Endodermal cell (in vitro differentiated cells): Measurements from ENCODE around the gene RPP21. TPM values are rescaled to one million over a fixed set of nuclear protein-coding genes. Genes with fewer than 3 reads are reported as not detected.

Source experiments
- DNase-seq: peaks from one replicate; pipeline ENCODE4 v3.0.0-alpha.2; 2017
- H3K27ac ChIP-seq: 2 replicates; pipeline ENCODE4 v1.5.1; 2013; ENCODE audit warnings: mild to moderate bottlenecking, low read depth, low read length, moderate library complexity
- H3K27me3 ChIP-seq: 2 replicates; pipeline ENCODE4 v1.6.1; 2013; ENCODE audit warnings: mild to moderate bottlenecking, low read length, moderate library complexity; ENCODE audit not compliant: insufficient read depth, control insufficient read depth, poor library complexity, severe bottlenecking
- H3K36me3 ChIP-seq: 2 replicates; pipeline ENCODE4 v1.7.0; 2013; ENCODE audit warnings: mild to moderate bottlenecking, low read length, moderate library complexity; ENCODE audit not compliant: control insufficient read depth, insufficient read depth
- H3K4me1 ChIP-seq: one replicate; pipeline ENCODE4 v1.7.0; 2013; ENCODE audit warnings: low read length; ENCODE audit not compliant: control insufficient read depth, insufficient read depth
- H3K4me3 ChIP-seq: 2 replicates; pipeline ENCODE4 v1.5.1; 2013; ENCODE audit warnings: mild to moderate bottlenecking, low read length, moderate library complexity
- H3K9ac ChIP-seq: 2 replicates; pipeline ENCODE4 v1.6.1; 2013; ENCODE audit warnings: mild to moderate bottlenecking, low read length, moderate library complexity; ENCODE audit not compliant: poor library complexity, severe bottlenecking; ENCODE audit errors: extremely low read depth
- H3K9me3 ChIP-seq: 2 replicates; pipeline ENCODE4 v1.6.1; 2013; ENCODE audit warnings: mild to moderate bottlenecking, low read length, moderate library complexity; ENCODE audit not compliant: control insufficient read depth
- H3K27ac Mint-ChIP-seq: 2 replicates; pipeline ENCODE4 v1.8.0; 2020; ENCODE audit warnings: mixed read lengths
- H3K27me3 Mint-ChIP-seq: 2 replicates; pipeline ENCODE4 v1.8.0; 2021; ENCODE audit warnings: mild to moderate bottlenecking, mixed read lengths; ENCODE audit not compliant: insufficient read depth
- H3K36me3 Mint-ChIP-seq: 2 replicates; pipeline ENCODE4 v1.8.0; 2020; ENCODE audit warnings: low read depth, mixed read lengths
- H3K4me1 Mint-ChIP-seq: 2 replicates; pipeline ENCODE4 v1.8.0; 2020; ENCODE audit warnings: mixed read lengths
- H3K4me3 Mint-ChIP-seq: 2 replicates; pipeline ENCODE4 v1.8.0; 2020; ENCODE audit warnings: mild to moderate bottlenecking, moderate library complexity, mixed read lengths
- H3K9me3 Mint-ChIP-seq: 2 replicates; pipeline ENCODE4 v1.8.0; 2020; ENCODE audit warnings: mild to moderate bottlenecking, mixed read lengths
- WGBS, 2 experiments: methylation state at CpG; one replicate each; pipeline versions ENCODE4 v1.1.5 to v1.1.7; 2013; ENCODE audit warnings: missing lambda C conversion rate in 2 of 2, mixed read lengths in 1 of 2; ENCODE audit not compliant: insufficient coverage in 1 of 2, insufficient read length in 1 of 2; 5-methylcytosine and 5-hydroxymethylcytosine counted together
- total RNA-seq, 2 donors: library from RNA; stranded (reverse); fragmentation: NEBNext Ultra II Directional in 1 of 2; extraction: Animal tissue kit (Norgen Biotek cat#: 25700) in 1 of 2; gene quantifications; 2 replicates in 1 of 2; 3 replicates in 1 of 2; pipeline ENCODE4 v1.2.1, GENCODE V29; 2021
- TF ChIP-seq, protein P1 (sequence below): fragments of 200-600 bp; sonication (generic); conservative IDR thresholded peaks from 2 replicates; pipeline ENCODE4 v1.5.0; 2021; ENCODE audit warnings: antibody characterized with exemption, mild to moderate bottlenecking

The RPP21 gene
- total RNA-seq, 2 donors from 2014 or later: 52.2 to 59.7 TPM

DNA sequence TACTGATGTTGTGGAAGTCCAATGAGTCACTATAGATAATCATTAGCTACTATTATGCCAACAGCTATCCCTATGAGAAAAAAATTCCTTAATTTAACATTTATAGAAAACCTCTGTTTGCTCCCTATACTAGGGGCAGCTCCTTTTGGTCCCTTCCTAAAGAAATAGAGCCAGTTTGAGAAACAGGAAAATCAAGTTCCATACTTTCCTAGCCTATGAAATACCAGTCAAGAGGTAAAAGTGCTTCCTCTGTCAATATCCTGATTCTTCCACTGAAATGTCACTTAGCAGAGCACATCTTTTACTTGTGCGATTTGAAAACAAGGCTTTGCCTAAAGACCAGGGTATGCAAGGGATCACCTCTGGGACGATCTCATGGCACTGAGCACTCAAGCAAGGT, 32.7 kb upstream of the RPP21 start:
- H3K27ac Mint-ChIP-seq: no peak overlapping the region
- no peak overlapping the region for H3K27ac ChIP-seq
- no peak overlapping the region for H3K9ac ChIP-seq
- no peaks in the 10 kb centered on the region for H3K27me3 ChIP-seq
- H3K36me3 ChIP-seq: peaks cover 86% of the 10 kb centered on the region
- no peaks in the 10 kb centered on the region for H3K27me3 Mint-ChIP-seq
- peaks cover under 1% of the 10 kb centered on the region for H3K4me1 Mint-ChIP-seq
- DNase-seq: no peak
- no peak overlapping the region for H3K4me3 Mint-ChIP-seq
- TF ChIP-seq, protein P1, sequence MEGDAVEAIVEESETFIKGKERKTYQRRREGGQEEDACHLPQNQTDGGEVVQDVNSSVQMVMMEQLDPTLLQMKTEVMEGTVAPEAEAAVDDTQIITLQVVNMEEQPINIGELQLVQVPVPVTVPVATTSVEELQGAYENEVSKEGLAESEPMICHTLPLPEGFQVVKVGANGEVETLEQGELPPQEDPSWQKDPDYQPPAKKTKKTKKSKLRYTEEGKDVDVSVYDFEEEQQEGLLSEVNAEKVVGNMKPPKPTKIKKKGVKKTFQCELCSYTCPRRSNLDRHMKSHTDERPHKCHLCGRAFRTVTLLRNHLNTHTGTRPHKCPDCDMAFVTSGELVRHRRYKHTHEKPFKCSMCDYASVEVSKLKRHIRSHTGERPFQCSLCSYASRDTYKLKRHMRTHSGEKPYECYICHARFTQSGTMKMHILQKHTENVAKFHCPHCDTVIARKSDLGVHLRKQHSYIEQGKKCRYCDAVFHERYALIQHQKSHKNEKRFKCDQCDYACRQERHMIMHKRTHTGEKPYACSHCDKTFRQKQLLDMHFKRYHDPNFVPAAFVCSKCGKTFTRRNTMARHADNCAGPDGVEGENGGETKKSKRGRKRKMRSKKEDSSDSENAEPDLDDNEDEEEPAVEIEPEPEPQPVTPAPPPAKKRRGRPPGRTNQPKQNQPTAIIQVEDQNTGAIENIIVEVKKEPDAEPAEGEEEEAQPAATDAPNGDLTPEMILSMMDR: no peak
- no peak overlapping the region for H3K4me3 ChIP-seq
- no peaks in the 10 kb centered on the region for H3K9me3 Mint-ChIP-seq
- peaks cover 66% of the 10 kb centered on the region for H3K36me3 Mint-ChIP-seq
- no peaks in the 10 kb centered on the region for H3K4me1 ChIP-seq
- 90 to 97% methylated on average over 2 of the region's 2 CpGs for WGBS, 2 experiments
- H3K9me3 ChIP-seq: peaks cover 6% of the 10 kb centered on the region

DNA sequence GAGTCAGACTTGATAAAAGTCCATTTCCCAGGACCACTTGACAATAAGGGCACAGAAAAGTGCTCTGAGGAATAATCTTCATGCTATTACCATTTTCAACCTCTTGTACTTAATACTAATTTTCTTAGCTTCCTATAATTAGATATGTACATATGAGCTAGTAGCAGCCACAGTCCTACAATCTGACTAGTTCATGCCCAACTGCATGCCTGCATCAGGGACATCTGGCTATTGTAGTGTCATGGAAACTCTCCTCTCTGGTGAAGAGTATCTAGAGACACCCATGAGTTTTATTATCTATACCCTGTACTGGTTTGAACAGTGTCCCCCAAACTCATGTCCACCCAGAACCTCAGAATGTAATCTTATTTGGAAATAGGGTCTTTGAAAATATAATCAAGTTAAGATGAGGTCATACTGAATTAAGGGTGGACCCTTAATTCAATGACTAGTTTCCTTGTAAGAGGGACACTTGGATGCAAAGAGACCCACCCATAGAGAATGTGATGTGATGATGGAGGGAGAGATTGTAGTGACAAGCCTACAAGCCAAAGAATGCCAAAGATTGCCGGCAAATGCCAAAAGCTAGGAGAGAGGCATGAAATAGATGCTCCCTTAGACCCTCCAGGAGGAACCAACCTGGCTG, 32.2 kb upstream of the RPP21 start:
- no peak overlapping the region for H3K4me3 Mint-ChIP-seq
- Histone ChIP-seq H3K27me3 (no peaks in the 10 kb centered on the region), H3K4me1 (no peaks in the 10 kb centered on the region), H3K4me3 (no peak overlapping the region), H3K36me3 (peaks cover 86% of the 10 kb centered on the region), H3K9ac (no peak overlapping the region), H3K9me3 (peaks cover under 1% of the 10 kb centered on the region), H3K27ac (no peak overlapping the region)
- H3K9me3 Mint-ChIP-seq: no peaks in the 10 kb centered on the region
- H3K4me1 Mint-ChIP-seq: peaks cover 5% of the 10 kb centered on the region
- peaks cover 63% of the 10 kb centered on the region for H3K36me3 Mint-ChIP-seq
- 96 to 100% methylated on average over 1 of the region's 1 CpG for WGBS, 2 experiments
- H3K27ac Mint-ChIP-seq: no peak overlapping the region
- DNase-seq: no peak
- TF ChIP-seq, protein P1: no peak
- no peaks in the 10 kb centered on the region for H3K27me3 Mint-ChIP-seq

DNA sequence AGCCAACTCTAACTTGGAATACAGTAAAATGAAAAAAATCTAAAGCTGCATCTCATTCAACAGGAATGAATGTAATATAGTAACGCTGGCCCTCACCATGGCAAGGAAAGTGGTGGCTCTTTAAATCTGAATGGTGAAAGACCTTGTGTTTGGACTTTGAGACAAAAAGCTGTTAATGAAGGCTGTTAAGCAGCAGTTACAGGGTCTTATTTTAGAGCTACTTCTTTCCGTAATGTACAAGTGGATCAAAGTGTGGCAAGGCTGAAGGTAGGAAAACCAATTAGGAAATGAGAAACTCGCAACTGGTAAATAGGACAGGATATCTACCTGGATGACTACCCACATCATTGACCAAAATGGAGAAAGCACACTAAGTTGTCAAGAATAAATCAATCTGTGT, 29.8 kb upstream of the RPP21 start:
- Histone ChIP-seq H3K4me1 (no peaks in the 10 kb centered on the region), H3K9me3 (peaks cover 14% of the 10 kb centered on the region), H3K27me3 (no peaks in the 10 kb centered on the region), H3K36me3 (peaks cover 86% of the 10 kb centered on the region), H3K27ac (no peak overlapping the region), H3K4me3 (no peak overlapping the region), H3K9ac (no peak overlapping the region)
- WGBS, 2 experiments: 94 to 98% methylated on average over 3 of the region's 3 CpGs
- peaks cover 56% of the 10 kb centered on the region for H3K36me3 Mint-ChIP-seq
- no peak overlapping the region for H3K4me3 Mint-ChIP-seq
- no peaks in the 10 kb centered on the region for H3K9me3 Mint-ChIP-seq
- peaks cover 8% of the 10 kb centered on the region for H3K4me1 Mint-ChIP-seq
- no peaks in the 10 kb centered on the region for H3K27me3 Mint-ChIP-seq
- TF ChIP-seq, protein P1: no peak
- no peak overlapping the region for H3K27ac Mint-ChIP-seq
- no peak for DNase-seq
